GM21528 (cell line): ENCODE results near the gene TMEM163.
"Not testable (repeated sequence)": the region's sequence is repeated elsewhere in the genome, so short reads cannot be mapped to it uniquely, and the experiment has no call there.

Source experiments
- ATAC-seq: cut with Tn5 transposase; IDR thresholded peaks from one replicate; pipeline ENCODE4 v1.9.1; 2021; ENCODE audit warnings: mild to moderate bottlenecking, moderate library complexity; ENCODE audit not compliant: unreplicated experiment, low FRiP score

The TMEM163 gene

GRCh38 chr2:134586326-134586965, 132.4 kb downstream of the TMEM163 start:
- no peak for ATAC-seq

- no peak for ATAC-seq
Measured at GRCh38 chr2:134583997-134584520, 134.7 kb downstream of the TMEM163 start.

GRCh38 chr2:134583462-134583861, 135.3 kb downstream of the TMEM163 start:
- ATAC-seq, result no peak

- ATAC-seq, result no peak
Measured at GRCh38 chr2:134582547-134582899, 136.3 kb downstream of the TMEM163 start.

- peak; percentile 62 for ATAC-seq
Measured at GRCh38 chr2:134581877-134582546, 136.8 kb downstream of the TMEM163 start.

- ATAC-seq, result no peak
Measured at GRCh38 chr2:134578316-134578715, 140.5 kb downstream of the TMEM163 start.

- ATAC-seq, result no peak
Measured at GRCh38 chr2:134576478-134576877, 142.3 kb downstream of the TMEM163 start.

GRCh38 chr2:134575888-134576287, 142.9 kb downstream of the TMEM163 start:
- no peak for ATAC-seq

GRCh38 chr2:134574611-134575330, 144.0 kb downstream of the TMEM163 start:
- ATAC-seq, result no peak

GRCh38 chr2:134573724-134574123, 145.1 kb downstream of the TMEM163 start:
- no peak for ATAC-seq

GRCh38 chr2:134573085-134573370, 145.8 kb downstream of the TMEM163 start:
- no peak for ATAC-seq

GRCh38 chr2:134572314-134573084, 146.3 kb downstream of the TMEM163 start:
- ATAC-seq, result no peak

GRCh38 chr2:134570676-134571075, 148.1 kb downstream of the TMEM163 start:
- ATAC-seq, result no peak

GRCh38 chr2:134568413-134568812, 150.4 kb downstream of the TMEM163 start:
- no peak for ATAC-seq

- no peak for ATAC-seq
Measured at GRCh38 chr2:134567666-134568065, 151.1 kb downstream of the TMEM163 start.

- ATAC-seq, result not testable (repeated sequence)
Measured at GRCh38 chr2:134564955-134565354, 153.8 kb downstream of the TMEM163 start.

- no peak for ATAC-seq
Measured at GRCh38 chr2:134564549-134564948, 154.3 kb downstream of the TMEM163 start.

GRCh38 chr2:134558208-134558830, 160.5 kb downstream of the TMEM163 start:
- no peak for ATAC-seq

GRCh38 chr2:134555411-134555810, 163.4 kb downstream of the TMEM163 start:
- no peak for ATAC-seq

GRCh38 chr2:134553657-134554056, 165.1 kb downstream of the TMEM163 start:
- no peak for ATAC-seq
